SK-N-SH treated with all-trans-retinoic acid at 6 μM for 48 hours (cell line): ENCODE data around the gene ITIH4.

ENCODE experiments used
- GLIS3 ChIP-seq: fragments of 250-450 bp; sonication (Bioruptor Pico); IDR thresholded peaks from 2 replicates; pipeline ENCODE4 v1.5.0; 2020; ENCODE audit warnings: mild to moderate bottlenecking, moderate library complexity
- ISL1 ChIP-seq: fragments of 250-450 bp; sonication (Bioruptor Pico); IDR thresholded peaks from 2 replicates; pipeline ENCODE4 v2.1.2; 2022; ENCODE audit warnings: mild to moderate bottlenecking, moderate library complexity
- PATZ1 ChIP-seq: fragments of 250-450 bp; sonication (Bioruptor Pico); IDR thresholded peaks from 2 replicates; pipeline ENCODE4 v1.8.0; 2020; ENCODE audit warnings: mild to moderate bottlenecking, moderate library complexity, borderline replicate concordance
- ZFP30 ChIP-seq: fragments of 450-650 bp; formaldehyde crosslinking; IDR thresholded peaks from 2 replicates; pipeline ENCODE4 v1.5.0; 2022; ENCODE audit warnings: mild to moderate bottlenecking, moderate library complexity
- ZNF70 ChIP-seq: fragments of 450-650 bp; formaldehyde crosslinking; IDR thresholded peaks from 2 replicates; pipeline ENCODE4 v1.5.0; 2020; ENCODE audit warnings: mild to moderate bottlenecking, moderate library complexity

- TF ChIP-seq GLIS3 (CRISPR knock-in tag) (no peak), PATZ1 (CRISPR knock-in tag) (no peak), ZFP30 (no peak), ZNF70 (no peak), ISL1 (CRISPR knock-in tag) (no peak)
Observed at GRCh38 chr3:52811452-52812011, 18.9 kb downstream of the ITIH4 start.
